ENCODE results near the gene SYCP2. TPM values are rescaled to one million over a fixed set of nuclear protein-coding genes. Genes with fewer than 3 reads are reported as not detected.

The SYCP2 gene
- total and polyA plus RNA-seq, 2 of the 8 experiments (the other 6 are each of a cell fraction or from before 2014, with no cell fraction given) = 0.02 to 0.50 TPM

DNA sequence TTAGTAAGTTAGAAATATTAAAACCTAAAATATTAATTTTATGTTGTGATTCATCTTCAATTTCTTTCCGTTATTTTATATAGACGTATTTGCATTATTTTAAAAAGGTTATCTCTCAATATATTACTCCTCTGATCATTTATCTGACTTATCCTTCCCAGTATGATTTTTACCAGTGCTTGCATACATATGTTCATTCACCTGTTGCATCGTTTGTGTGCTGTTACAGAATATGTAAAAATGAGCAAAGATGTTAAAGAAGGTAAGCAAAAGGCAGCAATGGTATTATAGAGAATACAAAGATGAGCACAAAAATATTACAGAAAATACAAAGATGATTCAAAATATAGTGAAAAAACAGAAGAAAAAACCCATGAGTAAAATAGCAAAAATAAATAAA is 48.9 kb downstream of the SYCP2 start:
- Histone ChIP-seq H3K27me3 (replicated peaks in 1 of 4; ENCODE audit: control insufficient read depth in 3 of 4, extremely low read depth in 1 of 4, insufficient read depth in 3 of 4, low read length in 3 of 4) (no peaks in the 10 kb centered on the region), H2BK12ac (ENCODE audit: low read depth, low read length) (no peak overlapping the region), H3K56ac (replicated peaks; ENCODE audit: insufficient read length, low read depth, low read length) (no peak overlapping the region), H4K8ac (ENCODE audit: extremely low read depth, insufficient read depth, low read length) (no peak overlapping the region), H2BK20ac (ENCODE audit: low read length) (no peak overlapping the region), H3K4me1 (replicated peaks in 1 of 4; ENCODE audit: control insufficient read depth in 3 of 4, insufficient read depth in 4 of 4, low read length in 3 of 4) (no peaks in the 10 kb centered on the region), H4K91ac (replicated peaks; ENCODE audit: insufficient read length, low read length) (no peak overlapping the region), H3K36me3 (ENCODE audit: control insufficient read depth in 2 of 4, insufficient read depth in 4 of 4, low read length in 3 of 4) (no peaks in the 10 kb centered on the region), H3K14ac (ENCODE audit: insufficient read length) (no peak overlapping the region), H3K4ac (replicated peaks; ENCODE audit: insufficient read length, low read depth, low read length) (no peak overlapping the region), H3K79me2 (ENCODE audit: control insufficient read depth in 1 of 2, insufficient read depth in 2 of 2, low read length in 2 of 2) (no peaks in the 10 kb centered on the region), H3K4me3 (ENCODE audit: extremely low read depth in 1 of 4, insufficient read depth in 2 of 4, low read depth in 3 of 4, low read length in 4 of 4) (no peak overlapping the region), H2AK5ac (ENCODE audit: low read depth, low read length) (no peak overlapping the region), H3K23ac (ENCODE audit: insufficient read length) (no peak overlapping the region), H3K18ac (ENCODE audit: extremely low read depth, low read length) (no peak overlapping the region), H3K9ac (replicated peaks in 1 of 4; ENCODE audit: extremely low read depth in 1 of 4, low read depth in 3 of 4, low read length in 3 of 4) (no peak overlapping the region), H3K4me2 (ENCODE audit: insufficient read depth in 1 of 2, low read depth in 2 of 2, low read length in 2 of 2) (no peak overlapping the region), H2BK5ac (ENCODE audit: low read depth, low read length) (no peak overlapping the region), H3K79me1 (ENCODE audit: low read depth, low read length) (no peaks in the 10 kb centered on the region), H3K9me3 (ENCODE audit: insufficient read depth in 2 of 2, low read depth in 1 of 2, low read length in 1 of 2) (peaks cover 17 to 28% of the 10 kb centered on the region in 2 experiments), H4K20me1 (replicated peaks in 1 of 2; ENCODE audit: control insufficient read depth in 1 of 2, insufficient read depth in 2 of 2, low read length in 2 of 2) (no peaks in the 10 kb centered on the region), H3K27ac (ENCODE audit: low read depth, low read length) (no peak overlapping the region), H3K23me2 (ENCODE audit: low read depth, low read length) (no peaks in the 10 kb centered on the region), H2BK120ac (replicated peaks; ENCODE audit: low read depth, low read length) (no peak overlapping the region), H2BK15ac (ENCODE audit: low read length) (no peak overlapping the region), H2AFZ (ENCODE audit: low read length) (no peak overlapping the region), H4K5ac (ENCODE audit: insufficient read length, low read depth, low read length) (no peak overlapping the region)
- ChIA-PET CTCF (ENCODE audit: partially characterized antibody) (no interaction called here), POLR2A (ENCODE audit: partially characterized antibody) (no interaction called here)
- 78% methylated on average over 3 of the region's 3 CpGs; no CpG with 5 or more reads in 1 of the 2 experiments for WGBS, 2 experiments (ENCODE audit: extremely low coverage in 1 of 2, insufficient coverage in 1 of 2, insufficient read length in 1 of 2, insufficient replicate concordance in 2 of 2, low coverage in 1 of 2, low lambda C conversion rate in 2 of 2, missing lambda C conversion rate in 1 of 2)
- no peak for DNase-seq (ENCODE audit: low read depth in 1 of 2, low spot score in 2 of 2)
- TF ChIP-seq, protein P1, sequence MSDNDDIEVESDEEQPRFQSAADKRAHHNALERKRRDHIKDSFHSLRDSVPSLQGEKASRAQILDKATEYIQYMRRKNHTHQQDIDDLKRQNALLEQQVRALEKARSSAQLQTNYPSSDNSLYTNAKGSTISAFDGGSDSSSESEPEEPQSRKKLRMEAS (IDR thresholded peaks at IDR 0.05) = no peak
- TF ChIP-seq JUND (IDR thresholded peaks at IDR 0.05; ENCODE audit: low read length) (no peak), KDM5A (IDR thresholded peaks at IDR 0.05; ENCODE audit: low read length) (no peak)
- no peak for FAIRE-seq

Data from H1 (cell line).